ENCODE data around the gene MBD5. TPM values are rescaled to one million over a fixed set of nuclear protein-coding genes. Genes with fewer than 3 reads are reported as not detected.

MBD5 gene
- total RNA-seq, 1 donor from 2014 or later, result 59.3 TPM

GRCh38 chr2:148557844-148558436, 537.0 kb downstream of the MBD5 start:
- Mint-ChIP-seq H3K36me3 (ENCODE audit: low read depth, unreplicated experiment) (peaks cover 8% of the 10 kb centered on the region), H3K4me3 (ENCODE audit: unreplicated experiment) (no peak overlapping the region), H3K27ac (ENCODE audit: unreplicated experiment) (no peak overlapping the region), H3K4me1 (ENCODE audit: unreplicated experiment) (peaks cover 3% of the 10 kb centered on the region), H3K9me3 (ENCODE audit: unreplicated experiment) (no peaks in the 10 kb centered on the region), H3K27me3 (ENCODE audit: unreplicated experiment) (no peaks in the 10 kb centered on the region)
- DNase-seq (ENCODE audit: low spot score), result no peak
- TF ChIP-seq CTCF (IDR thresholded peaks at IDR 0.05; ENCODE audit: unreplicated experiment), result no peak

- Mint-ChIP-seq H3K27me3 (ENCODE audit: unreplicated experiment) (no peaks in the 10 kb centered on the region), H3K36me3 (ENCODE audit: low read depth, unreplicated experiment) (peaks cover 8% of the 10 kb centered on the region), H3K27ac (ENCODE audit: unreplicated experiment) (no peak overlapping the region), H3K9me3 (ENCODE audit: unreplicated experiment) (no peaks in the 10 kb centered on the region), H3K4me3 (ENCODE audit: unreplicated experiment) (no peak overlapping the region), H3K4me1 (ENCODE audit: unreplicated experiment) (peaks cover 3% of the 10 kb centered on the region)
- no peak for TF ChIP-seq CTCF (IDR thresholded peaks at IDR 0.05; ENCODE audit: unreplicated experiment)
- no peak for DNase-seq (ENCODE audit: low spot score)
Observed at GRCh38 chr2:148560496-148560895, 539.6 kb downstream of the MBD5 start.

GRCh38 chr2:148561389-148561788, 540.5 kb downstream of the MBD5 start:
- TF ChIP-seq CTCF (IDR thresholded peaks at IDR 0.05; ENCODE audit: unreplicated experiment), result no peak
- Mint-ChIP-seq H3K27me3 (ENCODE audit: unreplicated experiment) (no peaks in the 10 kb centered on the region), H3K36me3 (ENCODE audit: low read depth, unreplicated experiment) (peaks cover 8% of the 10 kb centered on the region), H3K4me1 (ENCODE audit: unreplicated experiment) (peaks cover 3% of the 10 kb centered on the region), H3K4me3 (ENCODE audit: unreplicated experiment) (no peak overlapping the region), H3K9me3 (ENCODE audit: unreplicated experiment) (no peaks in the 10 kb centered on the region), H3K27ac (ENCODE audit: unreplicated experiment) (no peak overlapping the region)
- DNase-seq (ENCODE audit: low spot score), result no peak

GRCh38 chr2:148565272-148565894, 544.5 kb downstream of the MBD5 start:
- no peak overlapping the region for H3K4me3 Mint-ChIP-seq (ENCODE audit: unreplicated experiment)
- H3K4me1 Mint-ChIP-seq (ENCODE audit: unreplicated experiment), result no peaks in the 10 kb centered on the region
- peak; percentile 9 for DNase-seq (ENCODE audit: low spot score)
- peak; percentile 17 for TF ChIP-seq CTCF (IDR thresholded peaks at IDR 0.05; ENCODE audit: unreplicated experiment)
- H3K36me3 Mint-ChIP-seq (ENCODE audit: low read depth, unreplicated experiment), result no peaks in the 10 kb centered on the region
- no peak overlapping the region for H3K27ac Mint-ChIP-seq (ENCODE audit: unreplicated experiment)
- H3K27me3 Mint-ChIP-seq (ENCODE audit: unreplicated experiment), result no peaks in the 10 kb centered on the region
- H3K9me3 Mint-ChIP-seq (ENCODE audit: unreplicated experiment), result no peaks in the 10 kb centered on the region

Other genes starting within 250 kb of the MBD5 start
- gene ACVR2A, start 176.1 kb upstream of the MBD5 start, total RNA-seq (ENCODE audit: unreplicated experiment), result 22.9 TPM
- gene ORC4, start 354 bp upstream of the MBD5 start, total RNA-seq (ENCODE audit: unreplicated experiment), result 41.3 TPM